HG03039 (cell line): ENCODE data around the gene SIGLEC11.
"Not testable (repeated sequence)": the region's sequence is repeated elsewhere in the genome, so short reads cannot be mapped to it uniquely, and the experiment has no call there.

Source experiments
- ATAC-seq: cut with Tn5 transposase; IDR thresholded peaks from one replicate; pipeline ENCODE4 v1.9.1; 2021; ENCODE audit warnings: mild to moderate bottlenecking, moderate library complexity; ENCODE audit not compliant: unreplicated experiment

The SIGLEC11 gene

DNA sequence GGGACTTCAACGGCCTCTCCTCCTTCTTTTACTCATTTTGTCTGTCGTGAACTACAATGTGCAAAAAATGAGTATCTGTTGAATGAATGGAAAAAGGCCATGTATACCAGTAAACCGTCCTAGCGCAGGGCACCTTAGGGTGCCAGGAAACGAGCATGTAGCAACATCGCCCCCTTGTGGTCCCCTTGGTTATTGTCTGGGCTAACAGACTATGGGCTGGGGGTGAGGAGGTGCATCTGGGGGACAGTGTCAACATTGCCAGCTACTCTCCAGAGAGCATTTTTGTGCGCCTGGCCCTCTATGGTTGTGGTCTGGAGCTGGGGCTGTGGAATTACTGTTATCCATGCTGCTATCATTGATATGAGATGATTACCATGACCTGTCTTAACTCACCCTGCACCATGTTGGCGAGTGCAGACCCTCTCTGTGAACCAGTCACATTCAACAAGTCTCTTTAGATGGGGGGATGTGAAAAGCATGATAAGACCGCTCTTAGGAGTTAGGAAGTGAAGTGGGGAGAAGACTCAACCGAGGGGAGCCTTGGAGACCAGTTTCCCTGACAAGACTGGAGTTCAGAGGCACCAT is 22.8 kb upstream of the SIGLEC11 start:
- ATAC-seq: no peak

DNA sequence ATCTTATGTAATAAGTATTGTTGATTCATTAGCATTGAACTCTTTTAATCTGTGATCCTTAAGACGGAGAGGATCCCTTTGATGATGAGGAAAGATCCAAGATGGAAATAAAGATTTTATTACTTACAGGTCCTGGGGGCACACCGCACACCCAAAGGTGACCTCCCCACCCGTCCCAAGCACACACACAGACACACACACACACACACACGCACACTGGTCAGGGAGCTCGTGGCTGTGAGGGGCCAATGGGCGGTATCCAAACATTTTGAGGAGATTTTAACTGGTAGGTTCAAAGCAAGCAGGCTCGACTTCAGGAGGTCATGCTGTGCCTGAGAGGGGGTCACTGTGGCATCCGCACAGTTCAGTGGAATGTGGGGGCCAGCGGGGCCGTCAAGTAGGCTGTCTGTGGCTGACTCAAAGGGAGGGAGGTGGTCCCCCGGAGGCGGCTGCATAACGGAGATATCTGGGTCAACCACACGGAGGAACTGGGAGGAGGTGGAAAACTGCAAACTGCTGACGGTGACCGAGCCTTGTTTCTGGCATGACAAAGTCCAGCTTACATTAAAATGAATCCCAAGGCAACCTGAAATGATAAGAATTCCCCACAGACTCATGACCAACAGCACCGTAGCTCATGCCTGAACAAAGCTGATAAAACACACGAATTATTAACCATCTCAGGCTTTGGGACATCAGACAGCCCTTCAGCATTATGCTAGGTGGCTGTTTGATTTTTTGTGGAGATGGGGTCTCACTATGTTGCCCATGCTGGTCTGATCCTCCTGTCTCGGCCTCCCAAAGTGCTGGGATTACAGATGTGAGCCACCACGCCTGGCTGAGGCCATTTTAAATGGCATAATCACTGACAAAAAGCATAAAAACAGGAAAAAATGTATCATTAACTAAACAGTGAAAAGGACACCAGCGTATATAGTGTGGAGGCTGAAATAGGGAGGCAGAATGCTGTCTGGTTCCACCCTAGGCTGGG is 20.9 kb upstream of the SIGLEC11 start:
- no peak for ATAC-seq

DNA sequence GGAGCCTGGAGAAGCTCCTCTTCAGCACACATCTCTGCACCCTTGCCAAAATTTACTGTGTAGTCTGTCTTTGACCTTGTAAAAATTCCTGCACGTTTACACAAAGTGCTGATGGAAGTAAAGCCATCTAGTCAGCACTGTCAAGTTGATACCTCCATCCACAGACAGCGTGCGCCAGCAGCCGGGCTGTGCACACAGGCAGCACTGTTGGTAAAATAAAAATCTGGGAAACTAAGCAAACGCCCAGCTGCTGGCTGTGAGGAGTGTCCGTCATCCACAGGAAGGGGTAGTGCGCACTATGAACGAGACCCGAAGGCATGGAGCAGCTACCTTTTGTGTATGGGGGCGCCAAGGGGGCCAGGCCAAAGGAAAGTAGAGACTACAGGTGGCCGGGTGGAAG is 17.4 kb upstream of the SIGLEC11 start:
- ATAC-seq: no peak

DNA sequence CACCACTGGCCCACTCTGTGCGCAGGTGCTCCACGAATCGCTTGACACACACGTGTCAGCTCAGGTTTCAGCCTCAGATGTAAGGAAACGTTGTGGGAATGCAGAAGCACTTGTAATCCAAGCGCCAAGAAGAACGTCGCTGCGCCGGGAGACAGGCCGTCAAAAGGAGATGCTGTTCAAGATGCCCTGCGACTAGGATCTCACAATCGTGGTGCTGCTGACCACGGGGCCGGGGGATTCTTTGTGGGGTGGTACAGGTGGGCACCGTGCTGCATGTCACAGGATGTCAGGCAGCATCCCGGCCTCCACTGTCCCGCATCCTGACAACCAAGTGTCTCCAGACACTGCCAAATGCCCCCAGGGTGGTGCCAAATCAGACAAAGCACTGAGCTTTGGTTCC is 16.9 kb upstream of the SIGLEC11 start:
- ATAC-seq: no peak

DNA sequence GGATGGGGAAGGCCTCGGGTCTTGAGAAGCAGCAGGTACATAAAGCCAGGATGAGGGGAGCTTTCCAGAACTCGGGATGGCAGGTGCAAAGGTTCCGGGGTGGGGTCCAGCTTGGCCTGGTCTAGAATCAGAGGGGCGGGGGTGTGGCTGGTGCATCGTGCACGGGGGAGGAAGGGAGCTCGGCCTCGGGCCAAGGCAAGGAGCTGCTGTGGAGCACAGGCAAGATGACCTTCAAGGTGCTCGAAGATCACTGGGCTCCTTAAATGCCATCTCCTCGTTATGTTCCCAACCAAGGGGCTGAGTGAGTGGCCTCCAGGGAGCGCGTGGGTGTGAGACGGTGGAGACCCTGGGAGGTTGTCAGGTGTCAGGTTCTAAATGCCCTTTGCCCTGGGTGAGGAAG is 16.1 kb upstream of the SIGLEC11 start:
- no peak for ATAC-seq

DNA sequence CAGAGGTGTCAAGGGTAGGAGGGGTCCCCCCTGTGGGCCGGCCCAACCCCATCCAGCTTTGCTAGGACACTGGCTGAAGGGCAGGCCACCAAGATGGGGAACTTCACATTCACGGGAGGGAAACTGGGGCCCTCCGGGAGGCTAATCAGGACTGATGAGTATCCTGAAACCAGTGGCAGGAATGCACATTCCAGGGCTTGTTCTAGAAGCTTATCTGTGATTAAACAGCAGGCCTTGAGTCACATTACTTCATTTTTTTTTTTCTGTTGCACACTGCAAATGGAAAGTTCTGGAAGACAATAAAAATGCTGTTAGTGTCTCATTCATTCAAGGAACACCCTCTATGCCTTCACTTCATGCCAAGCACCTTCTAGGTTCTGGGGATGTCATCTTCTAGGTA is 15.5 kb upstream of the SIGLEC11 start:
- no peak for ATAC-seq

DNA sequence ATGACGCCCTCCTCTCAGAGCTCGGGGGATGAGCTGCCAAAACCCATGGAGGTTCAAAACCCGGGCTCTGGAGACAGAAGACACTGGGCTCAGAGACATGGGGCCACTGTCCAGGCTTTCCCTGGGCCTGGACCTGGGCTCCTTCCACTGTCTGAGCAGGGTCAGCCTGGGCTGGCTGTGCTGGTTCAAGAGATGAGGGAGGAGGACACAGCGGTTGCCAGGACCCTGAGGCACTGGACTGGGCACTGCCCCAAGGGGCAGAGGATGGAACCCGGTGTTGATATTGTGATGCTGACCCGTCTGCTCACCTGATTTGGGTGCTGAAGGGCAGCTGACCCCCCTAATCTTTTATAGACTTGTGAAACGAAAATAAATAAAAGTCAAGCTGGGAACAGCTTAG is 14.1 kb upstream of the SIGLEC11 start:
- ATAC-seq: no peak

DNA sequence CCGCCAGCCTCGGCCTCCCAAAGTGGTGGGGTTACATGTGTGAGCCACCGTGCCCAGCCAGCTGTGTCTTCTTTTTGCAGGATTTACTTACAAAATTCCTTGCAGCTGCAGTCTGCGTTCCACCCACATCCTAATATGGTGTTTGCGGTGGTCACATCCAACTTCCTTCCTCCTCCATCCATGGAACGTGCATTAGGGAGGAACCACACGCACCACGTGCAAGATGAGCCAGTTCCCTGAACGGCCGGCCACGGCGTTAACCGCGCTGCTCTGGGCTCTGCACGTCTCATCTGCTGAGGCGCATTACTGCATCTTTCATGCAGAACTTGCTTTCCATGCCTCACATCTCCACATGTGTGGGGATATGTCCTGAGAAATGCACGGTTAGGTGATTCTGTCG is 13.0 kb upstream of the SIGLEC11 start:
- ATAC-seq: no peak

DNA sequence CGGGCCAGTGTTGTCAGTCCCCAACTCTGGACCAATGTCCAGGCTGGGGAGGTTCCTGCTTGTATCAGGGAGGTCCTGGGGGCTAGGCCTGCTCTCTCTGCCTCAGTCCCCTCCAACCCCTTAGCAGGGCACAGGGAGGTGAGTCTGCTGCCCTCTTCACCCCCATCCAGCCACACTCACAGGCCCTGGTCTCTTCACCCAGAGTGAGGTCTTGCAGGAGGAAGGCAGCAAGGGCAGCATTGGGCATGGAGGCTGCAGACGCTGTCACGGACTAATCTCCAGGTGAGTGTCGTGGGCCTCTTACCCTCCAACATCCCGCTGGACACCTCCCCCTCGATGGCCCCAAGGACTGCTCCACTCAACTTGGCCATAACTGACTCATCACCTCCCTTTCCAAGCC is 11.9 kb upstream of the SIGLEC11 start:
- ATAC-seq: no peak

DNA sequence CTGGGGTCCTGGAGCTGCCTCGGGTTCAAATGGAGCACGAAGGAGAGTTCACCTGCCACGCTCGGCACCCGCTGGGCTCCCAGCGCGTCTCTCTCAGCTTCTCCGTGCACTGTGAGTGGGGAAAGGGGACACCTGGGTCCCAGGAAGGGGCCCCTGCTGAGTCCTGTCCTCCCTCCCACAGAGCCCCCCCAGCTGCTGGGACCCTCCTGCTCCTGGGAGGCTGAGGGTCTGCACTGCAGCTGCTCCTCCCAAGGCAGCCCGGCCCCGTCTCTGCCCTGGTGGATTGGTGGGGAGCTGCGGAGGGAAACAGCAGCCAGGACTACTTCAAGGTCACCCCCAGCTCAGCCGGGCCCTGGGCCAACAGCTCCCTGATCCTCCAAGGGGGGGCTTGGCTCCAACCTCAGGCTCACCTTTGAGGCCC is 11.0 kb upstream of the SIGLEC11 start:
- no peak for ATAC-seq

DNA sequence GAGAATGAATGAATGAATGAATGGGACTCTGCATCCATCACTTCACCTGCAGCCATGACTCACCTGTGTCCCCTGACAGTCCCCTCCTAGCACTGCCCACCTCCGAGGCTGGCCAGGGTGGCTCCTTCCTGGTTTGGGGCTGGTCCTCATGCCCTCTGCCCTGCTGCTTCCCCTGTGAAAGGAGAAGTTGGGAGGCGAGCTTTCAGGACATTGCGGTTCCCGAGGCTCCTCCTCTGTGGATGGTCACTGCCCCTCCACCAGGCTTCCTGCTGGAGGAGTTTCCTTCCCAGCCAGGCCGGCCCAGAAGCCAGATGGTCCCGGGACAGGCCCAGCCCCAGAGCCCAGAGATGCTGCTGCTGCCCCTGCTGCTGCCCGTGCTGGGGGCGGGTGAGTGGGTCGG is 8.4 kb upstream of the SIGLEC11 start:
- ATAC-seq: not testable (repeated sequence)

DNA sequence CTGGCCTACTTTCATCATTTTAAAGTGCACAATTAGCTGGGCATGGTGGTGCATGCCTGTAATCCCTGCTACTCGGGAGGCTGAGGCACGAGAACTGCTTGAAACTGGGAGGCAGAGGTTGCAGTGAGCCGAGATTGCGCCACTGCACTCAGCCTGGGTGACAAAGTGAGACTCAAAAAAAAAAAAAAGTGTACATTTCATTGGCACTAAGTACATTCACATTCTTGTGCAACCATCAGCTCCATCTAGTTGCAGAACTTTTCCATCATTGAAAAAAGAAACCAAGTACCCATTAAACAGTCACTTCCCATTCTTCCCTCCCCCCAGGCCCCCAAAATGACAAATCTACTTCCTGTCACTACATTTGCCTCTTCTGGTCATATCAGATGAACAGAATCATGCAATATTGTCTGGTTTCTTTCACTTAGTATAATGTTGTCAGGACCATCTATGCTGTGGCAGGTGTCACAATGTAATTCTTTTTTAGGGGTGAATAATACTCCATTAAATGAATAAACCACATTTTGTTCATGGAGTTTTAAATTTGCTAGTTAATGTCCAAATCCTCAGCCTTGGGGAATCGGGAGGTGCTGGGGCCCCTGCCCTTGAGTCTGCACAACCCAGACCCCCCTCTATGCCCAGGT is 7.4 kb upstream of the SIGLEC11 start:
- ATAC-seq: no peak

DNA sequence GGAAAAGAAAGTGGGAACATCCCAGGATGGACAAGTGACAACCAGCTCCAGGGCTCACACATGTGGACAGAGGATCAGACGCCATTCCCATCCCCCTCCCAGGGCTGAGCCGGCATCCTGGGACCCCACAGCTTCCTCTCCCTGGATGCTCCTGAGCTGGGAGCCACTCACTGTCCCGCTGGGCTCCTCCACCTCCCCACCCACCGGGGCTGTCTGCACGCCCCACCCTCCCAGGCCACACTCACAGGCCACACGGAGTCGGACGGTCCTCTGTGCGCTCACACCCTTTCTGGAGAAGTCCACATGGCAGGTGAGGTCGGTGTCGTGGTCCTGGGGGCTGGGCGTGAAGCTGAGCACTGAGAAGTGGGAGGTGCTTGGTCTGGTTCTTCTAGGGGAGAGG is 1.1 kb downstream of the SIGLEC11 start:
- ATAC-seq: not testable (repeated sequence)

DNA sequence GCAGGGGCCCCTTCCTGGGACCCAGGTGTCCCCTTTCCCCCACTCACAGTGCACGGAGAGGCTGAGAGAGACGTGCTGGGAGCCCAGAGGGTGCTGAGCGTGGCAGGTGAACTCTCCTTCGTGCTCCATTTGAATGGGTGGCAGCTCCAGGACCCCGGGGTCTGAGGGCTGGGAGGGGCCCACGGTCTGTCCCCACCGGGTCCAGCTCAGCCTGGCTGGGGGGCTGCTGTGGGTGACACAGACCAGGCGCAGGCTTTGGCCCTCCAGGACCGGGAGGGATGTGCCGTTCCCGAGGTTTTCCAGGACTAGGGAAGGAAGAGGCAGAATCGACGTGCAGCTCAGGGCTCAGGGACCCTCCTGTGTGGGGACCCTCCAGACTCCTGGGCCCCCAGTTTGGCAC is 2.4 kb downstream of the SIGLEC11 start:
- ATAC-seq: not testable (repeated sequence)

DNA sequence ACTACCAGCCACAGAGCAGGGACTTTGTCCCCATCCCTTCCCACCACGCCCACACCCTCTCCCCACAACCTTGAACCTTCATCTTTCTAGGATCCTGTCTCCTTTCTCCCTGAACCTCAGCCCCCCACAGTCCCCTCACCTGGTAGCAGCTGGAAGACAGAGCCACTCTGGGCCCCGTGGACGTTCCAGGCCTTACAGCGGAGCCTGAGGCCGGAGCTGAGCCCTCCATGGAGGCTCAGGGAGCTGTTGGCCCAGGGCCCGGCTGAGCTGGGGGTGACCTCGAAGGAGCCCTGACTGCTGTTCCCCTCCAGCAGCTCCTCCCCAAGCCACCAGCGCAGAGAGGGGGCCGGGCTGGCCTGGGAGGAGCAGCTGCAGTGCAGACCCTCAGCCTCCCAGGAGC is 2.8 kb downstream of the SIGLEC11 start:
- not testable (repeated sequence) for ATAC-seq

DNA sequence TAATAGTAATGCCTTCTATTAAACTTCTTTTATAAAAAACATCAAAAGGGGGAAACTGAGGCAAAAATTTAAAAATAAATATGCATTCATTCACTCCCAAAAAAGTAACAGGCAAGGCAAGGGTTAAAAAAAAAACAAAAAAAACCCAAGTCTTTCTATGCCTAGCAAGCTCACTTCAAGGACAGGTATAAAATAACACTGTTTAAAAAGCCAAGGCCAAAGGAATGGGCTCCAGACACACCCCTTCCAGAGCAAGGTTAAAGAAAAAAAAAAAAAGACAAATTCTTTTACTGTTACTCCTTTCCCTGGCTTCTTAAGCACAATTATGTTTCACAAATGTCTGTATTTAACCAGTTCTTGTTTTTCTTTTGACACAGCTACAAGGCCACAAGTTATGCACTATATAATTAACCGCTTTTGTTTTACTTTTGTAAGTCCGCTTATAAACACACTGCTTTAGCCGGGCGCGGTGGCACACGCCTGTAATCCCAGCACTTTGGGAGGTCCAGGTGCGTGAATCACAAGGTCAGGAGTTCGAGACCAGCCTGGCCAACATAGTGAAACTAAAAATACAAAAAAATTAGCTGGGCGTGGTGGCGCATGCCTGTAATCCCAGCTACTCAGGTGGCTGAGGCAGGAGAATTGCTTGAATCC is 3.6 kb downstream of the SIGLEC11 start:
- ATAC-seq: no peak

DNA sequence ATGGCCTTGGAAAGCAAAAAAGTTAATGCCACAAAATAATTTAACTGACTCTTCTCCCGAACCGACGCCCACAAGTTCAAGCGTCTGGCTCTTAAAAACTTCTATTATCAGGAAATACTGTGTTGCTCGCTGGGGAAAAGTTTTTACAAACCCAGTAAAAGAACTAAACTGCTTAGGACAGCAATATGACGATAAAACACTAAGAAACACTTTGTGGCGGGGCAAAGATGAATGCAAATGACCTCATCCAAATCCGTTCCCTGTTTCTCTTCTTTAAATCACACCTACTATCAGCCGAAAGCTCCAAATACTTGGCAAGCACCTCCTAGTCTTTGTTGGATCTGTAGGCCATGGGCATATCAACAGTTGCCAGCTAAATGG is 4.9 kb downstream of the SIGLEC11 start:
- ATAC-seq: no peak

DNA sequence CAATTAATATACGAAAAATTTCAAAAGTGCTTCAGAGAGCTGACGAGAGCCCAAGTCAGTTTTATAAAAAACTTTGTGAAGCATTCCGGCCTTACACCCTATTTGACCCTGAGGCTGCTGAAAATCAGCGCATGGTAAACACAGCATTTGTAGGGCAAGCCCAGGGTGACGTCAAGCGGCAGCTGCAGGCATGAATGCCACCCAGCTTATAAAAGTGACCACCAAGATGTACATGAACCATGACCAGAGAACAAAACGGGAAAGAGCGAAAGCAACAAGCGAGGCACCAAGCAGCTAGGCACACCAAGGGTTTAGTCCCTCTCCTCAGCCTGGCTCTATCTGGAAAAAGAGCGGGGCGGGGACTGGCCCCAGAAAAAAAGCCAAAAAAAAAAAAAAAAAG is 6.0 kb downstream of the SIGLEC11 start:
- ATAC-seq: no peak

DNA sequence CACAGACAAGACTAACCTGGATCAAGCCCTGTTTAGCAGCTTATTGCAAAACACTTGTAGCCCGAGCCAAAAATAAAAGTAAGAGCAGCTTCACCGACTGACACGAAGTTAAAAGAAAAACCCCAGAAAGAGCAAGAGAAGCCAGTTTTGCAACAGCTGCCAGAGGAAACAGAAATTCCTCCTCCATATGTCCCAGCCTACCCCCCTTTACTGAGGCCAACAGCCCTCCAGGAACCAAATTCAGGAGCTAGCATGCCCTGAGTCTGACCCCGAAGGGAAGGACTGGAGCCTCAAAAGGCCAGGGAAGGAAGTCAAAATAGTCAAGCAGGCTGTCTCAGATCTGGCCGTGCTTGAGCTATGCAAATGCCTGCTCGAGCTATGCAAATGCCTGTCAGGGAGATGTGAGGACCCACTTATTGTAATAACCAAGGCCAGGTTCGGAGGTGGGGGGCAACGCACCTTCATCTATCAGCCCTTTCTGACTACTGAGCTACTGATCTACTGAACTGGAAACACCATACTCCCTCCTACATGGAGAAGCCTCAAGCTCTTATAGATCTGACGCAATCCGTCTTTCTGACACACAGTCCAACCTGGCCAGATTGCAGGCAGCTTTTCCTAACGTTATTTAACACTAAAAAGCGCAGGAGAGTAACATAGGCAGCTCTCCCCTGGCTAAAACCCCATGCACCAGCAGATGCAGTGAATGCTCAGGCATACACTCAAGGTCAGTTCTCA is 6.7 kb downstream of the SIGLEC11 start:
- ATAC-seq: no peak

DNA sequence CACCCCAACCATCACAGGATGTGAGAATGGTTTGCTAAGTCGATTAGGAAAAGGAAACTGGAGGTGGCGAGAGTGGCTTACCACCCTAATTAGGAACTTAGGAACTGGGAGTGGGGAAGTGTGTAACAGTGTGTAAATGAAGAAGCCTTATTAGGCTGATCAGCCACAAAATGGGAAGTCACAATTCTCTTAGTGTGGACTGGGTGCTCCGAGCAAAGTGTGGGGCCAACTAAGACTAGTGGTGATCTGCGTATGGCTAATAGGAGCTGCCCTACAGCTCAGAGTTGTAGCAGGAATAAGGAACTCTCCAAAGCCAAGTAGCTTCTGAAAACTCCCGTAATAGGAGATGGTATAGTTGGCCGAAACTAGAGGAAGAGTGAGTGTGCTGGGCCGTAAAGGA is 7.6 kb downstream of the SIGLEC11 start:
- no peak for ATAC-seq

DNA sequence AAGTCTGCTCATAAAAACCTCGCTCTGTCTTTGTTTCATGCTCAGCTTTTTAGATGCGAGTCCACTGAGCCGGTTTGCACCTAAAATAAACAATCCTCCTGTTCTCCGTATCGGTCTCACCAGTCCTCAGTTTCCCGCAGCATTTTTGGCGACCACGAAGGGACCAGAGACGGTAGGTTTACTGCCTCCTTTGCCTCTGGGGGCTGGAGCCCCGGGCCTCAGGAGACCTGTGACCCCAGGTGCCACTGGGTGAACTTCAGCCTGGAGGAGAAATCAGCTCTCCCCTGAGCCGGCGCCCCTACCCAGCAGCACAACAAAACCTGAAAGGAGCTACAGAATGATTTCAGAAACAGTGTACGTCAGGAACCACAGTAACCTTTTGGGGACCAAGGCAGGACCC is 8.1 kb downstream of the SIGLEC11 start:
- ATAC-seq: no peak
